ENCODE results near the gene VEGFB. TPM values are rescaled to one million over a fixed set of nuclear protein-coding genes. Genes with fewer than 3 reads are reported as not detected.

Gene VEGFB
- total and polyA plus RNA-seq, 2 donors (not counting 3 experiments of a cell fraction or from before 2014, with no cell fraction given): 19.3 to 98.1 TPM

GRCh38 chr11:64207256-64208085, 26.9 kb upstream of the VEGFB start:
- Histone ChIP-seq H4K20me1 (replicated peaks; ENCODE audit: control insufficient read depth, extremely low read depth, insufficient read depth, low read length) (no peaks in the 10 kb centered on the region), H3K9ac (replicated peaks; ENCODE audit: extremely low read depth, insufficient read depth, low read length) (peak overlapping the region; percentile 71), H3K9me1 (replicated peaks; ENCODE audit: control insufficient read depth, extremely low read depth, insufficient read depth, low read length) (no peaks in the 10 kb centered on the region), H3K4me2 (ENCODE audit: insufficient read depth, low read length) (peak overlapping the region; percentile 75), H2AFZ (ENCODE audit: low read depth, low read length) (no peak overlapping the region), H3K27ac (ENCODE audit: insufficient read depth, low read depth, low read length) (peak overlapping the region; percentile 91), H3K36me3 (ENCODE audit: control insufficient read depth in 2 of 2, extremely low read depth in 1 of 2, insufficient read depth in 2 of 2, low read length in 2 of 2) (peaks cover 8 to 23% of the 10 kb centered on the region in 2 experiments), H3K79me2 (ENCODE audit: control insufficient read depth, insufficient read depth, low read length) (peaks cover 12% of the 10 kb centered on the region), H3K4me1 (ENCODE audit: control insufficient read depth, extremely low read depth, insufficient read depth, low read length) (peaks cover 34% of the 10 kb centered on the region), H3K4me3 (replicated peaks in 1 of 3; ENCODE audit: insufficient read depth in 1 of 3, low read depth in 1 of 3, low read length in 3 of 3) (peak overlapping the region; percentile 6 to 42 (median 18)), H3K27me3 (ENCODE audit: control insufficient read depth in 2 of 2, insufficient read depth in 2 of 2, low read length in 2 of 2) (no peaks in the 10 kb centered on the region), H3K9me3 (replicated peaks; ENCODE audit: control insufficient read depth, insufficient read depth, low read length) (no peaks in the 10 kb centered on the region)
- intact Hi-C loops (cut with micrococcal nuclease) (loop anchor here (1.0 kb wide), 4 partner anchors 19 to 34 kb away; partner anchors contain the start of genes DNAJC4, FKBP2, NUDT22 and STIP1), dilution Hi-C loops (cut with MboI; ENCODE audit: extremely low pct_ligation_motif_present, low sequenced_read_pairs) (no loop called here)
- no TSS peak for BruUV-seq (replicated peaks)
- peak; percentile 76 for DNase-seq (ENCODE audit: low read depth, low spot score)
- TF ChIP-seq JUN (IDR thresholded peaks at IDR 0.05; ENCODE audit: borderline replicate concordance, insufficient read depth, insufficient read length, low read depth) (peak; percentile 37), CTCF (IDR thresholded peaks at IDR 0.05; ENCODE audit: extremely low read depth in 1 of 2, insufficient read depth in 1 of 2, low read depth in 1 of 2, low read length in 2 of 2) (no peak), MYC (IDR thresholded peaks at IDR 0.05; ENCODE audit: low read depth, low read length) (peak; percentile 39), FOS (IDR thresholded peaks at IDR 0.05; ENCODE audit: borderline replicate concordance, insufficient read depth, low read length) (peak; percentile 57), GATA2 (IDR thresholded peaks at IDR 0.05; ENCODE audit: insufficient read depth, insufficient read length, low read depth, low read length) (peak; percentile 59), EZH2 (IDR thresholded peaks at IDR 0.05; ENCODE audit: borderline replicate concordance, low read depth, low read length, severe bottlenecking) (no peak), POLR2AphosphoS5 (IDR thresholded peaks at IDR 0.05; ENCODE audit: insufficient read depth, low read depth, low read length) (peak; percentile 74), POLR2A (IDR thresholded peaks at IDR 0.05; ENCODE audit: low read depth, low read length) (peak; percentile 68)
- TF ChIP-seq, protein P1, sequence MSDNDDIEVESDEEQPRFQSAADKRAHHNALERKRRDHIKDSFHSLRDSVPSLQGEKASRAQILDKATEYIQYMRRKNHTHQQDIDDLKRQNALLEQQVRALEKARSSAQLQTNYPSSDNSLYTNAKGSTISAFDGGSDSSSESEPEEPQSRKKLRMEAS (IDR thresholded peaks at IDR 0.05; ENCODE audit: insufficient read depth, insufficient read length): no peak
- POLR2A ChIA-PET: interaction anchor here (0.5 to 1.6 kb wide), 4 partner anchors 11 to 60 kb away, joined by 3 to 12 read pairs (median 5); partner anchors contain the start of genes NUDT22, STIP1 and TRPT1
- CTCF ChIA-PET: interaction anchor here (0.9 to 11.5 kb wide), 13 partner anchors 9 to 146 kb away, joined by 3 to 413 read pairs (median 9); partner anchors contain the start of genes CATSPERZ, DNAJC4, ESRRA and NUDT22
- FAIRE-seq: peak; percentile 98
